A549 (cell line): Measurements from ENCODE around the gene MAML3.

Experiments used
- CHD2 ChIP-seq: fragments of 150-350 bp; IDR thresholded peaks from 2 replicates; pipeline ENCODE4 v1.6.1; 2014; ENCODE audit warnings: low read length; ENCODE audit not compliant: partially characterized antibody
- EP300 ChIP-seq, 2 experiments: fragments of >200 bp; sonication (Bioruptor Twin); formaldehyde crosslinking; IDR thresholded peaks; 2 replicates in 1 of 2; 3 replicates in 1 of 2; pipeline ENCODE4 v1.6.1; 2016 to 2017
- ESRRA ChIP-seq: fragments of 150-350 bp; IDR thresholded peaks from 2 replicates; pipeline ENCODE4 v1.6.1; 2014; ENCODE audit warnings: mild to moderate bottlenecking, low read length, borderline replicate concordance
- POLR2A ChIP-seq: IDR thresholded peaks from 2 replicates; pipeline ENCODE4 v1.6.1; 2012; ENCODE audit warnings: mild to moderate bottlenecking, low read length
- POLR2AphosphoS2 ChIP-seq: conservative IDR thresholded peaks from 2 replicates; pipeline ENCODE4 v1.6.1; 2012; ENCODE audit warnings: low read length, improper control_type of control experiment, inconsistent platforms
- SMC3 ChIP-seq: fragments of >200 bp; sonication (Bioruptor Twin); formaldehyde crosslinking; IDR thresholded peaks from 3 replicates; pipeline ENCODE4 v1.6.1; 2018; ENCODE audit warnings: inconsistent platforms
- USF2 ChIP-seq: fragments of 450-650 bp; IDR thresholded peaks from 2 replicates; pipeline ENCODE4 v1.6.1; 2014; ENCODE audit warnings: antibody characterized with exemption
- TF ChIP-seq, protein P1 (sequence below): fragments of 250-450 bp; sonication (Bioruptor Pico); IDR thresholded peaks from 2 replicates; pipeline ENCODE4 v1.5.0; 2020; ENCODE audit warnings: low read depth, mild to moderate bottlenecking, moderate library complexity
- TF ChIP-seq, protein P2 (sequence below): fragments of >200 bp; sonication (Bioruptor Twin); formaldehyde crosslinking; IDR thresholded peaks from 3 replicates; pipeline ENCODE4 v1.5.1; 2016

DNA sequence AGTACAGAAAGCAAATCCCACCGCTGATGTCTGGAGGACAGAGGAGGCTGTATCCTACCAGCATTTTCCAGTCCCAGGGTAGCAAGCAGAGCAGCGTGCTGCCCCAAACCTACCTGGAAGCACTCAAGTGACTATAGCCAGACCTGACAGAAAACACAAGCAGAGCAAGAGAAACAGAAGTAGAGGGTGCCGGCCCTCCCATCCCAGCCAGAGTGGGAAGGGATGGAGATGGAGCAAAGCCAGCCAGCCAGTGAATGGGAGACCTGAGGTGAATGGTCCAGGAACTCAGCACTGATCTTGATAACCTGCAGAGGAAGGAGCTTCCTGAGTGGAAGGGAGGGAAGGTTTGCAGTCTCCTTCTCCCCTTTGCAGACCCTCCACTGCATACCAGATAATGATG is 185.2 kb downstream of the MAML3 start:
- TF ChIP-seq, protein P1, sequence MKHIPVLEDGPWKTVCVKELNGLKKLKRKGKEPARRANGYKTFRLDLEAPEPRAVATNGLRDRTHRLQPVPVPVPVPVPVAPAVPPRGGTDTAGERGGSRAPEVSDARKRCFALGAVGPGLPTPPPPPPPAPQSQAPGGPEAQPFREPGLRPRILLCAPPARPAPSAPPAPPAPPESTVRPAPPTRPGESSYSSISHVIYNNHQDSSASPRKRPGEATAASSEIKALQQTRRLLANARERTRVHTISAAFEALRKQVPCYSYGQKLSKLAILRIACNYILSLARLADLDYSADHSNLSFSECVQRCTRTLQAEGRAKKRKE (CRISPR knock-in tag): no peak
- TF ChIP-seq EP300 (IDR thresholded peaks at IDR 0.05): no peak
- no peak for TF ChIP-seq POLR2A
- TF ChIP-seq, protein P2, sequence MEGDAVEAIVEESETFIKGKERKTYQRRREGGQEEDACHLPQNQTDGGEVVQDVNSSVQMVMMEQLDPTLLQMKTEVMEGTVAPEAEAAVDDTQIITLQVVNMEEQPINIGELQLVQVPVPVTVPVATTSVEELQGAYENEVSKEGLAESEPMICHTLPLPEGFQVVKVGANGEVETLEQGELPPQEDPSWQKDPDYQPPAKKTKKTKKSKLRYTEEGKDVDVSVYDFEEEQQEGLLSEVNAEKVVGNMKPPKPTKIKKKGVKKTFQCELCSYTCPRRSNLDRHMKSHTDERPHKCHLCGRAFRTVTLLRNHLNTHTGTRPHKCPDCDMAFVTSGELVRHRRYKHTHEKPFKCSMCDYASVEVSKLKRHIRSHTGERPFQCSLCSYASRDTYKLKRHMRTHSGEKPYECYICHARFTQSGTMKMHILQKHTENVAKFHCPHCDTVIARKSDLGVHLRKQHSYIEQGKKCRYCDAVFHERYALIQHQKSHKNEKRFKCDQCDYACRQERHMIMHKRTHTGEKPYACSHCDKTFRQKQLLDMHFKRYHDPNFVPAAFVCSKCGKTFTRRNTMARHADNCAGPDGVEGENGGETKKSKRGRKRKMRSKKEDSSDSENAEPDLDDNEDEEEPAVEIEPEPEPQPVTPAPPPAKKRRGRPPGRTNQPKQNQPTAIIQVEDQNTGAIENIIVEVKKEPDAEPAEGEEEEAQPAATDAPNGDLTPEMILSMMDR: no peak
- no peak for TF ChIP-seq SMC3
- TF ChIP-seq CHD2: no peak
- TF ChIP-seq ESRRA: no peak
- no peak for TF ChIP-seq POLR2AphosphoS2
- TF ChIP-seq USF2: no peak
